ENCODE measurements around the gene PTGIS.

PTGIS gene

GRCh38 chr20:49580813-49581174 lies 12.9 kb upstream of the PTGIS start:
- no peak for TF ChIP-seq CTCF (IDR thresholded peaks at IDR 0.05; ENCODE audit: low read depth, low read length)

GRCh38 chr20:49579874-49580812 lies 12.2 kb upstream of the PTGIS start:
- DNase-seq (ENCODE audit: extremely low read depth, low read depth) = peak; percentile 67
- no peak for TF ChIP-seq CTCF (IDR thresholded peaks at IDR 0.05; ENCODE audit: low read depth, low read length)

More at GRCh38 chr20:49580813-49581174, 12.9 kb upstream of the PTGIS start:
- DNase-seq (ENCODE audit: extremely low read depth, low read depth) = no peak

GRCh38 chr20:49579195-49579594 lies 11.3 kb upstream of the PTGIS start:
- no peak for TF ChIP-seq CTCF (IDR thresholded peaks at IDR 0.05; ENCODE audit: low read depth, low read length)
- no peak for DNase-seq (ENCODE audit: extremely low read depth, low read depth)

GRCh38 chr20:49578436-49578835 lies 10.5 kb upstream of the PTGIS start:
- no peak for DNase-seq (ENCODE audit: extremely low read depth, low read depth)
- TF ChIP-seq CTCF (IDR thresholded peaks at IDR 0.05; ENCODE audit: low read depth, low read length) = no peak

- no peak for DNase-seq (ENCODE audit: extremely low read depth, low read depth)
- TF ChIP-seq CTCF (IDR thresholded peaks at IDR 0.05; ENCODE audit: low read depth, low read length) = no peak
Measured at GRCh38 chr20:49575551-49576060, 7.7 kb upstream of the PTGIS start.

- no peak for TF ChIP-seq CTCF (IDR thresholded peaks at IDR 0.05; ENCODE audit: low read depth, low read length)
- no peak for DNase-seq (ENCODE audit: extremely low read depth, low read depth)
Measured at GRCh38 chr20:49573900-49574416, 6.0 kb upstream of the PTGIS start.

- DNase-seq (ENCODE audit: extremely low read depth, low read depth) = no peak
- no peak for TF ChIP-seq CTCF (IDR thresholded peaks at IDR 0.05; ENCODE audit: low read depth, low read length)
Measured at GRCh38 chr20:49572857-49573256, 4.9 kb upstream of the PTGIS start.

Measured in AG09319 (cell line).